Sigmoid colon (tissue), 7 donors: ENCODE data around the gene SET. TPM values are rescaled to one million over a fixed set of nuclear protein-coding genes. Genes with fewer than 3 reads are reported as not detected.
A peak's percentile ranks its signal among the peaks of the same experiment; 100 is the strongest.
"Not testable (repeated sequence)": the region's sequence is repeated elsewhere in the genome, so short reads cannot be mapped to it uniquely, and the experiment has no call there.

ENCODE experiments used
- DNase-seq: peaks from one replicate; pipeline ENCODE4 v3.0.0-alpha.2; 2019
- H3K27ac ChIP-seq, 4 donors: fragments of 200-600 bp; sonication (generic); one replicate each; pipeline ENCODE4 v1.5.1; 2016 to 2019; ENCODE audit warnings: mild to moderate bottlenecking in 1 of 4
- H3K27me3 ChIP-seq, 3 donors: fragments of 200-600 bp; sonication (generic); one replicate each; pipeline ENCODE4 v1.5.1; 2019; ENCODE audit warnings: mild to moderate bottlenecking in 1 of 3
- H3K36me3 ChIP-seq, 4 donors: fragments of 200-600 bp; sonication (generic); one replicate each; pipeline ENCODE4 v1.5.1; 2016 to 2019
- H3K4me1 ChIP-seq, 4 donors: fragments of 200-600 bp; sonication (generic); one replicate each; pipeline ENCODE4 v1.5.1; 2017 to 2019
- H3K4me3 ChIP-seq, 4 donors: fragments of 200-600 bp; sonication (generic); one replicate each; pipeline ENCODE4 v1.5.1; 2017 to 2019; ENCODE audit warnings: mild to moderate bottlenecking in 2 of 4, moderate library complexity in 1 of 4
- H3K9me3 ChIP-seq, 4 donors: fragments of 200-600 bp in 3 of 4; sonication (generic) in 3 of 4; one replicate each; pipeline versions ENCODE4 v1.5.1 to v1.6.1; 2013 to 2019
- CTCF ChIP-seq, 4 experiments: fragments of 450-650 bp in 3 of 4; fragments of 200-600 bp in 1 of 4; IDR thresholded peaks; one replicate each; pipeline ENCODE4 v1.5.1; 2016 to 2019; ENCODE audit warnings: antibody characterized with exemption in 4 of 4, mild to moderate bottlenecking in 3 of 4, moderate library complexity in 2 of 4
- EP300 ChIP-seq, 4 donors: sonication (generic); formaldehyde crosslinking; IDR thresholded peaks; one replicate each; pipeline ENCODE4 v1.6.1; 2017; ENCODE audit warnings: antibody characterized with exemption in 4 of 4
- POLR2A ChIP-seq, 2 donors: fragments of 450-650 bp; IDR thresholded peaks; one replicate each; pipeline ENCODE4 v1.6.1; 2016; ENCODE audit warnings: antibody characterized with exemption in 2 of 2, mild to moderate bottlenecking in 2 of 2, moderate library complexity in 2 of 2
- POLR2AphosphoS5 ChIP-seq, 4 donors: sonication (generic); formaldehyde crosslinking; IDR thresholded peaks; one replicate each; pipeline ENCODE4 v1.6.1; 2017; ENCODE audit warnings: antibody characterized with exemption in 4 of 4
- WGBS, 2 donors: extraction: QIAGEN DNeasy Blood & Tissue Kit; methylation state at CpG; one replicate each; pipeline ENCODE4 v1.1.7; 2013; 5-methylcytosine and 5-hydroxymethylcytosine counted together
- intact Hi-C: fragments of 100-400 bp; cut with DNase I; formaldehyde crosslinking; loops from one replicate; pipeline ENCODE4 v1.15.1; 2023
- polyA plus RNA-seq, 3 donors: library from polyadenylated mRNA; stranded (reverse); fragments of 200-250 nt; gene quantifications; one replicate each; pipeline ENCODE4 v1.2.3, GENCODE V29; 2013
- total RNA-seq, 4 donors: library from RNA; depleted of rRNA; stranded (reverse); fragments of >200 nt; gene quantifications; one replicate each; pipeline ENCODE4 v1.1.0, GENCODE V29; 2016
- donor health status: healthy with polysubstance abuse.
- donor health status: Bipolar disorder and iron deficiency.
- donor health status: healthy.

SET gene
- total and polyA plus RNA-seq, 7 donors, result 77.2 to 195 (median 182) TPM

GRCh38 chr9:128657796-128658195, 31.2 kb upstream of the SET start:
- Histone ChIP-seq H3K27ac (peak overlapping the region in 1 of 4 donors; percentile 94), H3K4me3 (no peak overlapping the region), H3K4me1 (peaks cover 0 to 12% (median 7%) of the 10 kb centered on the region in 4 donors), H3K9me3 (no peaks in the 10 kb centered on the region), H3K27me3 (no peaks in the 10 kb centered on the region), H3K36me3 (no peaks in the 10 kb centered on the region)
- TF ChIP-seq EP300 (IDR thresholded peaks at IDR 0.05), result no peak
- TF ChIP-seq POLR2A (IDR thresholded peaks at IDR 0.05), result no peak
- no peak for TF ChIP-seq POLR2AphosphoS5 (IDR thresholded peaks at IDR 0.05)
- no peak for TF ChIP-seq CTCF (IDR thresholded peaks at IDR 0.05)
- intact Hi-C loops, result loop anchor here (2.0 to 5.0 kb wide), 2 partner anchors 31 to 45 kb away; partner anchors contain the start of genes PKN3 and SET
- no peak for DNase-seq
- 95% methylated on average over 3 of the region's 3 CpGs for WGBS, 2 donors

GRCh38 chr9:128666481-128666941, 22.5 kb upstream of the SET start:
- DNase-seq, intact Hi-C loops, H3K9me3 ChIP-seq: not testable (repeated sequence)

GRCh38 chr9:128669786-128670185, 19.2 kb upstream of the SET start:
- no peak overlapping the region for H3K27ac ChIP-seq
- DNase-seq, result peak; percentile 4
- H3K36me3 ChIP-seq, result no peaks in the 10 kb centered on the region
- intact Hi-C loops, result no loop called here
- TF ChIP-seq POLR2AphosphoS5 (IDR thresholded peaks at IDR 0.05) (no peak), POLR2A (IDR thresholded peaks at IDR 0.05) (no peak), CTCF (IDR thresholded peaks at IDR 0.05) (no peak), EP300 (IDR thresholded peaks at IDR 0.05) (no peak)
- 96% methylated on average over 6 of the region's 6 CpGs for WGBS, 2 donors
- H3K27me3 ChIP-seq, result no peaks in the 10 kb centered on the region
- H3K9me3 ChIP-seq, result no peaks in the 10 kb centered on the region
- no peak overlapping the region for H3K4me3 ChIP-seq
- no peaks in the 10 kb centered on the region for H3K4me1 ChIP-seq

More at GRCh38 chr9:128666481-128666941, 22.5 kb upstream of the SET start:
- 79 to 91% methylated on average over 8 of the region's 8 CpGs for WGBS, 2 donors
- not testable (repeated sequence) for H3K4me1 ChIP-seq, H3K36me3 ChIP-seq, H3K27me3 ChIP-seq, H3K4me3 ChIP-seq, H3K27ac ChIP-seq

DNA sequence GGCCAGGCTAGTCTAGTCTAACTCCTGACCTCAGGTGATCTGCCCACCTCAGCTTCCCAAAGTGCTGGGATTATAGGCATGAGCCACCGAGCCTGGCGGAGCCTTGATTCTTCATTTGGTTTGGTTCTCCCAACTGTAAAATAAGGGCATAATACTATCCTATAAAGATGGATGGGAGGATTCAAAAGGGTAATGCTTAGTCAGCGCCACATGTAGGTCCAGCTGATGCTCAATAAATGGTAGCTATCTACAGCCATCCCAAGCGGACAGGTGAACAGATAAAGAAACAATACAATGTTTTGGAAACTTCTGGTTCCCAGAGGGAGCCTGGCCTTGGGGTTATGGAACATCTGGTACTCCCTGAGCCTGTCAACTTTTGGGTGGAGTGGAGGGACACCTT, 13.6 kb upstream of the SET start:
- TF ChIP-seq EP300 (IDR thresholded peaks at IDR 0.05) (no peak), POLR2AphosphoS5 (IDR thresholded peaks at IDR 0.05) (no peak), CTCF (IDR thresholded peaks at IDR 0.05) (no peak), POLR2A (IDR thresholded peaks at IDR 0.05) (no peak)
- intact Hi-C loops, result no loop called here
- WGBS, 2 donors, result 95 to 99% methylated on average over 4 of the region's 4 CpGs
- no peak for DNase-seq
- Histone ChIP-seq H3K4me1 (no peaks in the 10 kb centered on the region), H3K27ac (no peak overlapping the region), H3K4me3 (no peak overlapping the region), H3K9me3 (no peaks in the 10 kb centered on the region), H3K36me3 (no peaks in the 10 kb centered on the region), H3K27me3 (no peaks in the 10 kb centered on the region)

- no peaks in the 10 kb centered on the region for H3K4me1 ChIP-seq
- DNase-seq, result no peak
- no peak for TF ChIP-seq EP300 (IDR thresholded peaks at IDR 0.05)
- TF ChIP-seq CTCF (IDR thresholded peaks at IDR 0.05), result no peak
- no peak for TF ChIP-seq POLR2A (IDR thresholded peaks at IDR 0.05)
- TF ChIP-seq POLR2AphosphoS5 (IDR thresholded peaks at IDR 0.05), result no peak
- intact Hi-C loops, result no loop called here
- no peaks in the 10 kb centered on the region for H3K36me3 ChIP-seq
- H3K9me3 ChIP-seq, result no peaks in the 10 kb centered on the region
- WGBS, 2 donors, result 82 to 88% methylated on average over 10 of the region's 10 CpGs
- no peak overlapping the region for H3K27ac ChIP-seq
- no peaks in the 10 kb centered on the region for H3K27me3 ChIP-seq
- no peak overlapping the region for H3K4me3 ChIP-seq
Measured at GRCh38 chr9:128677794-128678193, 11.2 kb upstream of the SET start.
